GM12878 (cell line): Measurements from ENCODE around the gene AFF1. TPM values are rescaled to one million over a fixed set of nuclear protein-coding genes. Genes with fewer than 3 reads are reported as not detected.

Experiments
- ATAC-seq: fragments of 200-7000 bp; cut with Tn5 transposase; 3 replicates; pipeline ENCODE4 v1.9.1; 2020; ENCODE audit warnings: mild to moderate bottlenecking, moderate library complexity
- BruUV-seq: library from RNA; stranded (reverse); fragments of 400-500 nt; replicated peaks from 2 replicates; lab custom pipeline; 2021; lab: Mats Ljungman, UMichigan
- CTCF ChIA-PET: fragments of 300-600 bp; sonication (Branson Sonifier 250); formaldehyde crosslinking; extraction: SDS; loops from one replicate; lab custom pipeline; 2021; ENCODE audit warnings: inconsistent platforms; lab: Yijun Ruan, JAX
- POLR2A ChIA-PET: fragments of 350-600 bp; formaldehyde crosslinking; extraction: SDS; loops from one replicate; lab custom pipeline; 2021; ENCODE audit warnings: inconsistent platforms; lab: Charles Lee
- RAD21 ChIA-PET: fragments of 300-600 bp; sonication (Branson Sonifier 250); formaldehyde crosslinking; loops from one replicate; lab custom pipeline; 2023; ENCODE audit warnings: antibody characterized with exemption; ENCODE audit not compliant: unreplicated experiment; lab: Charles Lee
- SMC1A ChIA-PET: fragments of 300-600 bp; sonication (Branson Sonifier 250); formaldehyde crosslinking; loops from one replicate; lab custom pipeline; 2023; ENCODE audit not compliant: unreplicated experiment, uncharacterized antibody; lab: Charles Lee
- DNase-seq: peaks from one replicate; pipeline ENCODE4 v3.0.0-alpha.2; 2011; ENCODE audit warnings: low read depth, low spot score
- FAIRE-seq: peaks from 3 replicates; lab custom pipeline; 2011; peaks lifted over from hg19 to GRCh38; lab: Jason Lieb, UNC
- H2AFZ ChIP-seq: 2 replicates; pipeline ENCODE4 v1.6.0; 2011; ENCODE audit warnings: low read depth, low read length, control low read depth; ENCODE audit not compliant: control insufficient read depth
- H3K27ac ChIP-seq: 2 replicates; pipeline ENCODE4 v1.5.1; 2011; ENCODE audit warnings: control low read depth; ENCODE audit not compliant: control insufficient read depth, insufficient read depth
- H3K27me3 ChIP-seq, 2 experiments: replicated peaks in 1 of 2; 2 replicates each; pipeline versions ENCODE4 v1.6.0 to v1.6.1; 2011; ENCODE audit warnings: low read length in 1 of 2; ENCODE audit not compliant: control insufficient read depth in 2 of 2, insufficient read depth in 2 of 2
- H3K36me3 ChIP-seq, 2 experiments: 2 replicates each; pipeline ENCODE4 v1.5.1; 2011; ENCODE audit warnings: low read length in 1 of 2; ENCODE audit not compliant: control insufficient read depth in 2 of 2, insufficient read depth in 2 of 2
- H3K4me1 ChIP-seq: 2 replicates; pipeline ENCODE4 v1.6.1; 2011; ENCODE audit warnings: mild to moderate bottlenecking, low read length, moderate library complexity, mixed read lengths; ENCODE audit not compliant: control insufficient read depth, insufficient read depth
- H3K4me2 ChIP-seq: 2 replicates; pipeline ENCODE4 v1.6.0; 2011; ENCODE audit warnings: control low read depth; ENCODE audit not compliant: control insufficient read depth, insufficient read depth
- H3K4me3 ChIP-seq: fragments of 200-600 bp; sonication (generic); 2 replicates; pipeline ENCODE4 v1.5.1; 2016
- H3K79me2 ChIP-seq: 2 replicates; pipeline ENCODE4 v1.6.0; 2011; ENCODE audit warnings: low read length; ENCODE audit not compliant: control insufficient read depth, insufficient read depth
- H3K9ac ChIP-seq: 2 replicates; pipeline ENCODE4 v1.8.0; 2011; ENCODE audit warnings: low read length, control low read depth, mixed read lengths; ENCODE audit not compliant: control insufficient read depth, insufficient read depth
- H3K9me3 ChIP-seq: replicated peaks from 3 replicates; pipeline ENCODE4 v1.5.1; 2011; ENCODE audit warnings: mild to moderate bottlenecking, low read length; ENCODE audit not compliant: control insufficient read depth, insufficient read depth
- H4K20me1 ChIP-seq: 2 replicates; pipeline ENCODE4 v1.6.0; 2011; ENCODE audit not compliant: control insufficient read depth, insufficient read depth
- HDGF ChIP-seq: fragments of 450-650 bp; IDR thresholded peaks from 2 replicates; pipeline ENCODE4 v1.6.1; 2016; ENCODE audit warnings: antibody characterized with exemption
- NFYB ChIP-seq: IDR thresholded peaks from 2 replicates; pipeline ENCODE4 v1.6.1; 2011; ENCODE audit warnings: low read depth, mild to moderate bottlenecking, low read length, improper control_type of control experiment, moderate library complexity; ENCODE audit not compliant: insufficient read depth
- POLR2AphosphoS2 ChIP-seq: IDR thresholded peaks from 2 replicates; pipeline ENCODE4 v1.6.1; 2011; ENCODE audit warnings: low read depth, mild to moderate bottlenecking, low read length, improper control_type of control experiment, moderate library complexity
- ZNF384 ChIP-seq: IDR thresholded peaks from 2 replicates; pipeline ENCODE4 v1.6.1; 2012; ENCODE audit warnings: low read depth, mild to moderate bottlenecking, low read length, improper control_type of control experiment, borderline replicate concordance
- WGBS: methylation state at CpG from one replicate; pipeline ENCODE4 v1.1.6; 2016; ENCODE audit warnings: low lambda C conversion rate; ENCODE audit not compliant: insufficient replicate concordance, insufficient coverage; ENCODE audit errors: missing lambda C conversion rate; 5-methylcytosine and 5-hydroxymethylcytosine counted together
- in situ Hi-C: fragments of 300-500 bp; cut with MboI; formaldehyde crosslinking; loops from 9 replicates; pipeline ENCODE4 v1.14.3; 2018; ENCODE audit warnings: mixed read lengths
- intact Hi-C: fragments of 100-400 bp; cut with micrococcal nuclease; formaldehyde crosslinking; loops from one replicate; pipeline ENCODE4 v1.14.2; 2022; ENCODE audit not compliant: unreplicated experiment
- polyA plus RNA-seq, 11 experiments: library from polyadenylated mRNA; depleted of rRNA in 4 of 11; unstranded in 6 of 11; stranded (reverse) in 5 of 11; fragments of >200 nt; fragmentation: Nextera tagmentation in 4 of 11; fragmentation: Illumina TruSeq in 1 of 11; extraction: Ambion mirVana in 4 of 11; extraction: Trizol in 1 of 11; gene quantifications; 1 replicate in 1 of 11; 2 replicates in 10 of 11; pipeline versions ENCODE4 v1.2.1 to v1.2.3, GENCODE V29; 2011 to 2016; ENCODE audit warnings: inconsistent platforms in 2 of 11, missing spikeins in 2 of 11, low read depth in 1 of 11
- total RNA-seq, 4 experiments: library from RNA; depleted of rRNA in 3 of 4; stranded (reverse); fragments of >200 nt in 3 of 4; fragmentation: Illumina TruSeq in 1 of 4; extraction: Trizol in 1 of 4; gene quantifications; 2 replicates each; pipeline versions ENCODE4 v1.2.1 to v1.2.3, GENCODE V29; 2013 to 2021
- TF ChIP-seq, protein P1 (sequence below): fragments of 450-650 bp; formaldehyde crosslinking; IDR thresholded peaks from 2 replicates; pipeline ENCODE4 v1.4.0; 2020; ENCODE audit warnings: mild to moderate bottlenecking, moderate library complexity
- TF ChIP-seq, protein P2 (sequence below): fragments of 150-350 bp; IDR thresholded peaks from 2 replicates; pipeline ENCODE4 v1.6.1; 2014; ENCODE audit warnings: mild to moderate bottlenecking, low read depth, low read length

Gene AFF1
- total and polyA plus RNA-seq, 10 of the 15 experiments (the other 5 are each of a cell fraction or from before 2014, with no cell fraction given), result 3.5 to 56.1 (median 21.5) TPM

DNA sequence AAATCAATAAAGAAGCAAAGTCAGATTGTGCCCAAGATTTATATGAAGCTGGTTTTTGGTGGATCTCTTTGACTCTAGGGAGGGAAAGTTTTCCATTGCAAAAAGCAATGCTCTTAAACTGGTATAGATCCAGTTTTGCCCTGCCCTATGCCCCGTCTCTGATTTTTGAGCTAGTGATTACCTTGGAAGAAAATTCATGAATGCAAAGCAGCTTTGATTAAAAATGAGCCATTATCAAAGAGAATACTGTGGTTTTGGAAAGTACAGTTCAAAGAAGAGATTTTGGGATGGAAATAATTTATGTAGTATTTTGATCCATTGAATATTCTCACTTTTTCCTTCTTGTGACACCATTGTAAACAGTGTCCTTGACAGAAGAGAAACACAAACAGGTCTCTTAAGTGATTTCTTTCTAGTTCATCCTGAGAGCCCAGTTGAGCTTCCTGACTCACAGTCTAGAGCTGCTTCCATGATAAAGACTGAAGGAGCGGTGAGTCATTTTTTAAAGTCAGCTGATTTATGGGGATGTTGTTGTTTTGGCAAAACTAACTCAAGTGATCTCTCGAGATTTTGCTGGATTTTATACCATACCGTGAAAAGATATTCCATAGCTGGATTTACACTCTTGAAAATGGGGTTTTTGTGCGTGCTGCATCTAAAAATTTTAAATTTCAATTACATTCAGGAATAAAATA is 76.7 kb downstream of the AFF1 start:
- Histone ChIP-seq H3K4me3 (peak overlapping the region; percentile 44), H3K79me2 (peaks cover 98% of the 10 kb centered on the region), H3K27me3 (no peaks in the 10 kb centered on the region), H2AFZ (no peak overlapping the region), H4K20me1 (no peaks in the 10 kb centered on the region), H3K4me1 (peaks cover 11% of the 10 kb centered on the region), H3K36me3 (no peaks in the 10 kb centered on the region), H3K4me2 (peak overlapping the region; percentile 67), H3K9ac (no peak overlapping the region; the same call in 1 of the 2 replicates), H3K9me3 (no peaks in the 10 kb centered on the region), H3K27ac (peak overlapping the region; percentile 38)
- in situ Hi-C loops, result no loop called here
- 97% methylated on average over 5 of the region's 5 CpGs for WGBS
- DNase-seq, result no peak
- SMC1A ChIA-PET, result interaction anchor here (0.8 to 12.8 kb wide), 34 partner anchors 8 to 416 kb away, joined by 3 to 268 read pairs (median 6); partner anchors contain the start of gene AFF1
- TF ChIP-seq, protein P1, sequence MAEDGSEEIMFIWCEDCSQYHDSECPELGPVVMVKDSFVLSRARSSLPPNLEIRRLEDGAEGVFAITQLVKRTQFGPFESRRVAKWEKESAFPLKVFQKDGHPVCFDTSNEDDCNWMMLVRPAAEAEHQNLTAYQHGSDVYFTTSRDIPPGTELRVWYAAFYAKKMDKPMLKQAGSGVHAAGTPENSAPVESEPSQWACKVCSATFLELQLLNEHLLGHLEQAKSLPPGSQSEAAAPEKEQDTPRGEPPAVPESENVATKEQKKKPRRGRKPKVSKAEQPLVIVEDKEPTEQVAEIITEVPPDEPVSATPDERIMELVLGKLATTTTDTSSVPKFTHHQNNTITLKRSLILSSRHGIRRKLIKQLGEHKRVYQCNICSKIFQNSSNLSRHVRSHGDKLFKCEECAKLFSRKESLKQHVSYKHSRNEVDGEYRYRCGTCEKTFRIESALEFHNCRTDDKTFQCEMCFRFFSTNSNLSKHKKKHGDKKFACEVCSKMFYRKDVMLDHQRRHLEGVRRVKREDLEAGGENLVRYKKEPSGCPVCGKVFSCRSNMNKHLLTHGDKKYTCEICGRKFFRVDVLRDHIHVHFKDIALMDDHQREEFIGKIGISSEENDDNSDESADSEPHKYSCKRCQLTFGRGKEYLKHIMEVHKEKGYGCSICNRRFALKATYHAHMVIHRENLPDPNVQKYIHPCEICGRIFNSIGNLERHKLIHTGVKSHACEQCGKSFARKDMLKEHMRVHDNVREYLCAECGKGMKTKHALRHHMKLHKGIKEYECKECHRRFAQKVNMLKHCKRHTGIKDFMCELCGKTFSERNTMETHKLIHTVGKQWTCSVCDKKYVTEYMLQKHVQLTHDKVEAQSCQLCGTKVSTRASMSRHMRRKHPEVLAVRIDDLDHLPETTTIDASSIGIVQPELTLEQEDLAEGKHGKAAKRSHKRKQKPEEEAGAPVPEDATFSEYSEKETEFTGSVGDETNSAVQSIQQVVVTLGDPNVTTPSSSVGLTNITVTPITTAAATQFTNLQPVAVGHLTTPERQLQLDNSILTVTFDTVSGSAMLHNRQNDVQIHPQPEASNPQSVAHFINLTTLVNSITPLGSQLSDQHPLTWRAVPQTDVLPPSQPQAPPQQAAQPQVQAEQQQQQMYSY (CRISPR knock-in tag), result no peak
- no peak for TF ChIP-seq POLR2AphosphoS2
- TF ChIP-seq, protein P2, sequence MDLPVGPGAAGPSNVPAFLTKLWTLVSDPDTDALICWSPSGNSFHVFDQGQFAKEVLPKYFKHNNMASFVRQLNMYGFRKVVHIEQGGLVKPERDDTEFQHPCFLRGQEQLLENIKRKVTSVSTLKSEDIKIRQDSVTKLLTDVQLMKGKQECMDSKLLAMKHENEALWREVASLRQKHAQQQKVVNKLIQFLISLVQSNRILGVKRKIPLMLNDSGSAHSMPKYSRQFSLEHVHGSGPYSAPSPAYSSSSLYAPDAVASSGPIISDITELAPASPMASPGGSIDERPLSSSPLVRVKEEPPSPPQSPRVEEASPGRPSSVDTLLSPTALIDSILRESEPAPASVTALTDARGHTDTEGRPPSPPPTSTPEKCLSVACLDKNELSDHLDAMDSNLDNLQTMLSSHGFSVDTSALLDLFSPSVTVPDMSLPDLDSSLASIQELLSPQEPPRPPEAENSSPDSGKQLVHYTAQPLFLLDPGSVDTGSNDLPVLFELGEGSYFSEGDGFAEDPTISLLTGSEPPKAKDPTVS, result no peak
- TF ChIP-seq HDGF, result no peak
- TF ChIP-seq ZNF384, result no peak
- no peak for TF ChIP-seq NFYB
- CTCF ChIA-PET, result interaction anchor here (0.8 to 10.2 kb wide), 15 partner anchors 8 to 89 kb away, joined by 3 to 70 read pairs (median 4); partner anchors contain the start of gene AFF1
- BruUV-seq, result no TSS peak
- FAIRE-seq, result no peak
- ATAC-seq, result no peak
- RAD21 ChIA-PET, result interaction anchor here (0.6 to 11.5 kb wide), 24 partner anchors 8 to 91 kb away, joined by 3 to 267 read pairs (median 5); partner anchors contain the start of gene AFF1
- intact Hi-C loops, result no loop called here
- POLR2A ChIA-PET, result interaction anchor here (0.6 to 5.2 kb wide), 21 partner anchors 8 to 429 kb away, joined by 3 to 49 read pairs (median 5); partner anchors contain the start of gene AFF1
